Measurements from ENCODE around the gene AHCYL1.

The AHCYL1 gene

DNA sequence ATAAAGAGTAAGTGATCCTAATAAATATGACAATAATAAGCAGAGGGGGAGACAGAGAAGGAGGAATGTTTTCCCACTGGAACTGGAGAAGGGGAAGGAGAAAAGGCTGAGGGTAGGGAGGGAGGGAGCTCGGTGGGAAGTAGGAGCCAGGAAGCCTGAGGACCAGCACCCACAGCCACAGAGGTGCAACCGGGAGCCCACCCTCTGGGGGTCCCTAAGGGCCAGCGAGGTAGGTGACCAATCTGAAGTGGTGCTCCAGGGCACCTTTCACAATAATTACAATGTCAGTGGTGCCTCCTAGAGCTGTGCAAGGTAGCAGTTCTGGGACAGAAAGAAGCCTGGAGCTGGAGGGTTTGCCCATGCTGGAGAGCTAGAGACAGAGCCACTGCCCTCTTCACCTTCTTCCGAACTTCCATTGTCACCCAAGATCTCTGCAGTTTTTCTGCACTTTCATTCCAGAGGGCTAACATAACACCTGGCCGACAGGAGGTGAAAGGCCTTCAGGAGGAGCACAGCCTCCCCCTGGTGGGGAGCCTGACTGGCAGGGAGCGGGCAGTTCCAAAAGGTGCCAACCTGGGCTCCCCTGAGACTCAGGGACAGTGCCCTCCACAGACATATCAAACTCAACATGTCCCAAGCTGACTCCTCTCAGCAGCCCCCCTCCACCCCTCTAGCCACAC lies 4.1 kb upstream of the AHCYL1 start:
- Histone ChIP-seq H3K27me3 (ENCODE audit: control insufficient read depth in 3 of 3, insufficient read depth in 3 of 3, low read depth in 1 of 3, low read length in 3 of 3) (peaks cover 0 to 3% (median 0%) of the 10 kb centered on the region in 3 experiments), H3K79me1 (ENCODE audit: low read depth, low read length) (peaks cover 5% of the 10 kb centered on the region), H2BK5ac (ENCODE audit: low read length) (no peak overlapping the region), H4K91ac (ENCODE audit: low read depth, low read length, poor library complexity) (no peak overlapping the region), H3K18ac (ENCODE audit: low read length) (peak overlapping the region; percentile 42), H3K14ac (ENCODE audit: low read length) (no peak overlapping the region), H3K4me2 (ENCODE audit: insufficient read depth, low read length, poor library complexity, severe bottlenecking) (no peak overlapping the region), H4K8ac (ENCODE audit: low read depth, low read length) (no peak overlapping the region), H2BK12ac (ENCODE audit: low read length) (no peak overlapping the region), H2AK5ac (ENCODE audit: low read depth, low read length) (peak overlapping the region; percentile 83), H3K9me3 (replicated peaks in 1 of 2; ENCODE audit: control insufficient read depth in 2 of 2, insufficient read depth in 1 of 2, low read depth in 1 of 2, low read length in 2 of 2) (no peaks in the 10 kb centered on the region), H2BK120ac (ENCODE audit: low read depth, low read length) (no peak overlapping the region), H2BK15ac (ENCODE audit: low read length) (peak overlapping the region; percentile 25), H3K4me3 (ENCODE audit: low read length in 2 of 2) (no peak overlapping the region), H3K4ac (ENCODE audit: low read length) (no peak overlapping the region), H3K4me1 (ENCODE audit: control insufficient read depth in 2 of 2, insufficient read depth in 1 of 2, low read depth in 1 of 2, low read length in 2 of 2) (peaks cover 6 to 9% of the 10 kb centered on the region in 2 donors), H3K36me3 (replicated peaks in 1 of 2; ENCODE audit: control insufficient read depth in 2 of 2, insufficient read depth in 2 of 2, low read length in 2 of 2) (no peaks in the 10 kb centered on the region), H3K27ac (replicated peaks; ENCODE audit: low read length) (no peak overlapping the region), H2AFZ (ENCODE audit: low read length) (no peak overlapping the region), H3K9ac (ENCODE audit: low read depth, low read length, poor library complexity) (no peak overlapping the region), H3K23ac (ENCODE audit: low read depth, low read length, poor library complexity) (peak overlapping the region; percentile 44)
- no CpG with 5 or more reads among the region's 6 CpGs for WGBS, 2 donors (ENCODE audit: extremely low coverage in 2 of 2, insufficient read length in 2 of 2, insufficient replicate concordance in 1 of 2)
- no peak for DNase-seq (ENCODE audit: low spot score)

DNA sequence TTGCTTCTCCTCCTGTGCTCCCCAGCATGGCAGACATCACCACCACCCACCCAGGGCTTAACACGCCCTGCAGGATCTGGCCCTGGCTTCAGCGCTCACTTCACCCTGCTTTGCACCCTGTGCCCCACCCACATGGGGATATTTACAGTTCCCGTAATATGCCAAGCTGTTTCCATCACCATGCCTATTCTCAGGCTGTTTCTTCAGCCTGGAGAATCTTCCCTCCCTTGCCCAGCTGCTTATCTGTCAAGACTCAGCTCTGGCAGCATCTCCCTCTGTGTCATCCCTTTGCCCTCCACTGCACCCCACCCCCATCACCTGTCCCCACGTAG lies 3.6 kb upstream of the AHCYL1 start:
- H2BK120ac ChIP-seq (ENCODE audit: low read depth, low read length): no peak overlapping the region
- no CpG with 5 or more reads among the region's 4 CpGs for WGBS, 2 donors (ENCODE audit: extremely low coverage in 2 of 2, insufficient read length in 2 of 2, insufficient replicate concordance in 1 of 2)

DNA sequence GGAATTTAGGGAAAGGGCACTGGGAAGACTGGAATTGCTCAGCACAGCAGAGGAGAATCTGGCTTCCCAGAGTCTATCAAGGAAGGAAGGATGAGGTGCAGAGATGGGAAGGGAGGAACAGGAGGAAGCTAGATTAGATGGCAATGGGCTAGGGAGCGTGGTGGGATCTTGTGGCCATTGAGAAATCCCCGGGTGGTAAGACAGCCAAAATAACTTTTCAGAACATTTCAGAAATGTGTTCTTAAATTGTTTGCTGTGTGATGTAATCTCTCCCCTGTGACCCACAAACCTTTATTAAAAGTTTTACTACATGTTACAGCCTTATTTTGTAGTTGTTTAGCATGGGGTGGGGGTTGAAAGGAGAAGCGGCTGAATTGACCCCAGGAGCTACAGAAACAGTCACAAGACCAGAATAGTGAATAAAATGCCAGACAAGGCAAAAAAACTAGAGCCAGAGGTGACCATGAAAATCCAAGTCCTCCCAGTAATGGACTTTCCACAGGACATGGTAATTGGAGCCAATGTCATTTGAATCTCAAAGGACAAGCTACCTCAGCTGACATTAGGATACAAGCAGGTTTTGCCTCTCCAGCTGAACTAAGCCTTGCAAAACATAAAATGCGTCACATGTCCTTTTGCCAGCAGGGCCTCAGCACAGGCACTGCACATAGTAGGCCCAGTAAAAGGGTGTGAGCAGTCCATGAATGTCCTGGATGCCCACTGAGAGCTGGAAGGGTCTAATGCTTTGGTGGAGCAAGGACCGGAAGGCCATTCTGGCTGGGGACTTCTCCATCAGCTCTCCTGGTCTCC lies 980 bp upstream of the AHCYL1 start:
- no peak overlapping the region for H3K14ac ChIP-seq (ENCODE audit: low read length)
- peaks cover 5% of the 10 kb centered on the region for H3K79me1 ChIP-seq (ENCODE audit: low read depth, low read length)
- H2BK12ac ChIP-seq (ENCODE audit: low read length): no peak overlapping the region
- H3K4me1 ChIP-seq (ENCODE audit: control insufficient read depth in 2 of 2, insufficient read depth in 1 of 2, low read depth in 1 of 2, low read length in 2 of 2): peaks cover 11 to 13% of the 10 kb centered on the region in 2 donors
- peak overlapping the region; percentile 79 for H3K18ac ChIP-seq (ENCODE audit: low read length)
- no peak overlapping the region for H4K91ac ChIP-seq (ENCODE audit: low read depth, low read length, poor library complexity)
- no CpG with 5 or more reads among the region's 5 CpGs for WGBS, 2 donors (ENCODE audit: extremely low coverage in 2 of 2, insufficient read length in 2 of 2, insufficient replicate concordance in 1 of 2)
- no peak overlapping the region for H2BK5ac ChIP-seq (ENCODE audit: low read length)
- no peak overlapping the region for H3K27ac ChIP-seq (replicated peaks; ENCODE audit: low read length)
- H3K23ac ChIP-seq (ENCODE audit: low read depth, low read length, poor library complexity): no peak overlapping the region
- no peak overlapping the region for H4K8ac ChIP-seq (ENCODE audit: low read depth, low read length)
- no peak overlapping the region for H3K4ac ChIP-seq (ENCODE audit: low read length)
- no peak overlapping the region for H2AK5ac ChIP-seq (ENCODE audit: low read depth, low read length)
- H3K27me3 ChIP-seq (ENCODE audit: control insufficient read depth in 3 of 3, insufficient read depth in 3 of 3, low read depth in 1 of 3, low read length in 3 of 3): peaks cover 0 to 3% (median 0%) of the 10 kb centered on the region in 3 experiments
- peaks cover 2 to 23% of the 10 kb centered on the region in 2 donors for H3K36me3 ChIP-seq (replicated peaks in 1 of 2; ENCODE audit: control insufficient read depth in 2 of 2, insufficient read depth in 2 of 2, low read length in 2 of 2)
- H3K9me3 ChIP-seq (replicated peaks in 1 of 2; ENCODE audit: control insufficient read depth in 2 of 2, insufficient read depth in 1 of 2, low read depth in 1 of 2, low read length in 2 of 2): peaks cover 0 to 10% of the 10 kb centered on the region in 2 donors
- peak overlapping the region; percentile 8 for H2BK15ac ChIP-seq (ENCODE audit: low read length)
- no peak for DNase-seq (ENCODE audit: low spot score)
- H3K9ac ChIP-seq (ENCODE audit: low read depth, low read length, poor library complexity): no peak overlapping the region
- H2AFZ ChIP-seq (ENCODE audit: low read length): peak overlapping the region; percentile 90
- no peak overlapping the region for H2BK120ac ChIP-seq (ENCODE audit: low read depth, low read length)
- H3K4me3 ChIP-seq (ENCODE audit: low read length in 2 of 2): peak overlapping the region in 1 of 2 donors; percentile 74
- H3K4me2 ChIP-seq (ENCODE audit: insufficient read depth, low read length, poor library complexity, severe bottlenecking): no peak overlapping the region

More for the DNA sequence above, 3.6 kb upstream of the AHCYL1 start:
- peaks cover 5% of the 10 kb centered on the region for H3K79me1 ChIP-seq (ENCODE audit: low read depth, low read length)
- H3K27me3 ChIP-seq (ENCODE audit: control insufficient read depth in 3 of 3, insufficient read depth in 3 of 3, low read depth in 1 of 3, low read length in 3 of 3): peaks cover 0 to 3% (median 0%) of the 10 kb centered on the region in 3 experiments
- H3K4me2 ChIP-seq (ENCODE audit: insufficient read depth, low read length, poor library complexity, severe bottlenecking): no peak overlapping the region
- H3K4ac ChIP-seq (ENCODE audit: low read length): no peak overlapping the region
- no peaks in the 10 kb centered on the region for H3K9me3 ChIP-seq (replicated peaks in 1 of 2; ENCODE audit: control insufficient read depth in 2 of 2, insufficient read depth in 1 of 2, low read depth in 1 of 2, low read length in 2 of 2)
- peak overlapping the region; percentile 83 for H2AK5ac ChIP-seq (ENCODE audit: low read depth, low read length)
- no peak for DNase-seq (ENCODE audit: low spot score)
- H3K23ac ChIP-seq (ENCODE audit: low read depth, low read length, poor library complexity): peak overlapping the region; percentile 44
- no peak overlapping the region for H3K9ac ChIP-seq (ENCODE audit: low read depth, low read length, poor library complexity)
- peaks cover 6 to 9% of the 10 kb centered on the region in 2 donors for H3K4me1 ChIP-seq (ENCODE audit: control insufficient read depth in 2 of 2, insufficient read depth in 1 of 2, low read depth in 1 of 2, low read length in 2 of 2)
- peak overlapping the region; percentile 25 for H2BK15ac ChIP-seq (ENCODE audit: low read length)
- H3K14ac ChIP-seq (ENCODE audit: low read length): no peak overlapping the region
- no peak overlapping the region for H4K91ac ChIP-seq (ENCODE audit: low read depth, low read length, poor library complexity)
- no peak overlapping the region for H4K8ac ChIP-seq (ENCODE audit: low read depth, low read length)
- H2BK12ac ChIP-seq (ENCODE audit: low read length): peak overlapping the region; percentile 24
- no peak overlapping the region for H2AFZ ChIP-seq (ENCODE audit: low read length)
- H2BK5ac ChIP-seq (ENCODE audit: low read length): no peak overlapping the region
- no peaks in the 10 kb centered on the region for H3K36me3 ChIP-seq (replicated peaks in 1 of 2; ENCODE audit: control insufficient read depth in 2 of 2, insufficient read depth in 2 of 2, low read length in 2 of 2)
- no peak overlapping the region for H3K4me3 ChIP-seq (ENCODE audit: low read length in 2 of 2)
- H3K18ac ChIP-seq (ENCODE audit: low read length): no peak overlapping the region
- H3K27ac ChIP-seq (replicated peaks; ENCODE audit: low read length): no peak overlapping the region

DNA sequence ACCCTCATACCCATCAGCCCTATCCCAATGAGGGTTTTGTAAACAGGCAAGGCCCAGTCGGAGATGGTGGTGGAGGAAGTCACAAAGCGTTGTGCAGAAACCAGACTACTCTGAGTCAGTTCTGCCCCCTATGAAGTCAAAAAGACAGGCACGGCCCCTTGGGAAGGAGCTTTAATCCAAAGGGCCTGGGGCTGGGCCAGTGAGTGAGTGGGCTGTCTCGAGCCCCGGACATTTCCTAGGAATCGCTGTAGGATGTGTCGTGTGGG lies 442 bp upstream of the AHCYL1 start:
- Histone ChIP-seq H3K23ac (ENCODE audit: low read depth, low read length, poor library complexity) (no peak overlapping the region), H3K4me3 (ENCODE audit: low read length in 2 of 2) (peak overlapping the region in 1 of 2 donors; percentile 74), H2BK15ac (ENCODE audit: low read length) (peak overlapping the region; percentile 8)

More for the DNA sequence above, 442 bp upstream of the AHCYL1 start:
- Histone ChIP-seq H3K9ac (ENCODE audit: low read depth, low read length, poor library complexity) (no peak overlapping the region), H2BK120ac (ENCODE audit: low read depth, low read length) (no peak overlapping the region), H3K4me1 (ENCODE audit: control insufficient read depth in 2 of 2, insufficient read depth in 1 of 2, low read depth in 1 of 2, low read length in 2 of 2) (peaks cover 11 to 13% of the 10 kb centered on the region in 2 donors), H3K18ac (ENCODE audit: low read length) (peak overlapping the region; percentile 38), H4K8ac (ENCODE audit: low read depth, low read length) (no peak overlapping the region), H2BK12ac (ENCODE audit: low read length) (no peak overlapping the region), H2AFZ (ENCODE audit: low read length) (peak overlapping the region; percentile 90), H2BK5ac (ENCODE audit: low read length) (no peak overlapping the region), H3K14ac (ENCODE audit: low read length) (no peak overlapping the region), H3K9me3 (replicated peaks in 1 of 2; ENCODE audit: control insufficient read depth in 2 of 2, insufficient read depth in 1 of 2, low read depth in 1 of 2, low read length in 2 of 2) (peaks cover 0 to 14% of the 10 kb centered on the region in 2 donors), H3K79me1 (ENCODE audit: low read depth, low read length) (peaks cover 5% of the 10 kb centered on the region), H3K4ac (ENCODE audit: low read length) (no peak overlapping the region), H3K36me3 (replicated peaks in 1 of 2; ENCODE audit: control insufficient read depth in 2 of 2, insufficient read depth in 2 of 2, low read length in 2 of 2) (peaks cover 2 to 28% of the 10 kb centered on the region in 2 donors), H3K27me3 (ENCODE audit: control insufficient read depth in 3 of 3, insufficient read depth in 3 of 3, low read depth in 1 of 3, low read length in 3 of 3) (peaks cover 0 to 3% (median 0%) of the 10 kb centered on the region in 3 experiments), H2AK5ac (ENCODE audit: low read depth, low read length) (no peak overlapping the region), H3K27ac (replicated peaks; ENCODE audit: low read length) (no peak overlapping the region), H4K91ac (ENCODE audit: low read depth, low read length, poor library complexity) (no peak overlapping the region), H3K4me2 (ENCODE audit: insufficient read depth, low read length, poor library complexity, severe bottlenecking) (no peak overlapping the region)
- DNase-seq (ENCODE audit: low spot score): no peak
- no CpG with 5 or more reads among the region's 7 CpGs for WGBS, 2 donors (ENCODE audit: extremely low coverage in 2 of 2, insufficient read length in 2 of 2, insufficient replicate concordance in 1 of 2)

Measured in neuronal stem cell (in vitro differentiated cells).